AG09309 (cell line): ENCODE measurements around the gene UBAP1.
"Not testable (repeated sequence)": the region's sequence is repeated elsewhere in the genome, so short reads cannot be mapped to it uniquely, and the experiment has no call there.

Source experiments
- DNase-seq: peaks from one replicate; pipeline ENCODE4 v3.0.0-alpha.2; 2010; ENCODE audit warnings: low read depth
- H3K4me3 ChIP-seq: 2 replicates; pipeline ENCODE4 v1.5.1; 2011; ENCODE audit warnings: mild to moderate bottlenecking, low read depth, low read length, moderate library complexity; ENCODE audit not compliant: control insufficient read depth
- TF ChIP-seq, protein P1 (sequence below): IDR thresholded peaks from 2 replicates; pipeline ENCODE4 v1.5.1; 2011; ENCODE audit warnings: mild to moderate bottlenecking, low read depth, low read length, inconsistent platforms; ENCODE audit not compliant: insufficient read depth, control insufficient read depth; ENCODE audit errors: missing control alignments

The UBAP1 gene

GRCh38 chr9:34227445-34227844, 48.6 kb downstream of the UBAP1 start:
- H3K4me3 ChIP-seq, result no peak overlapping the region
- TF ChIP-seq, protein P1, sequence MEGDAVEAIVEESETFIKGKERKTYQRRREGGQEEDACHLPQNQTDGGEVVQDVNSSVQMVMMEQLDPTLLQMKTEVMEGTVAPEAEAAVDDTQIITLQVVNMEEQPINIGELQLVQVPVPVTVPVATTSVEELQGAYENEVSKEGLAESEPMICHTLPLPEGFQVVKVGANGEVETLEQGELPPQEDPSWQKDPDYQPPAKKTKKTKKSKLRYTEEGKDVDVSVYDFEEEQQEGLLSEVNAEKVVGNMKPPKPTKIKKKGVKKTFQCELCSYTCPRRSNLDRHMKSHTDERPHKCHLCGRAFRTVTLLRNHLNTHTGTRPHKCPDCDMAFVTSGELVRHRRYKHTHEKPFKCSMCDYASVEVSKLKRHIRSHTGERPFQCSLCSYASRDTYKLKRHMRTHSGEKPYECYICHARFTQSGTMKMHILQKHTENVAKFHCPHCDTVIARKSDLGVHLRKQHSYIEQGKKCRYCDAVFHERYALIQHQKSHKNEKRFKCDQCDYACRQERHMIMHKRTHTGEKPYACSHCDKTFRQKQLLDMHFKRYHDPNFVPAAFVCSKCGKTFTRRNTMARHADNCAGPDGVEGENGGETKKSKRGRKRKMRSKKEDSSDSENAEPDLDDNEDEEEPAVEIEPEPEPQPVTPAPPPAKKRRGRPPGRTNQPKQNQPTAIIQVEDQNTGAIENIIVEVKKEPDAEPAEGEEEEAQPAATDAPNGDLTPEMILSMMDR, result no peak
- DNase-seq, result peak; percentile 34

DNA sequence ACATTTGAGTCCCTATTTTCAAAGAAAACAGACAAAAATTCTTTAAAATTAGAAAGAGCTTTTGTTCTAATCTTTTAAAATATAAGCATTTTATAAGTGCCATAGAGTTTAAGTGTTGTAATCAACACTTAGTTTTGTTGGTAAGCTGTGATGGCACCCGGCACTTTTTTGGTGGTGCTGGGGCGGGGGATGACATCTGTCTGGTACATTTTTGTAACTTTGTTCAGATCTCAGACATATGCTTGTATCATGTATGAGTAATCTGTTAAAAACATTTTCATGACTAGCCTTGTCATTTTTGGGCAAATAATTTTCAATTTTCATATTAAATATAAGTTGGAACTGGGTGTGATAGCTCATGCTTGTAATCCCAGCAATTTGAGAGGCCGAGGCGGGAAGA, 51.7 kb downstream of the UBAP1 start:
- TF ChIP-seq, protein P1, result no peak
- DNase-seq, result no peak
- no peak overlapping the region for H3K4me3 ChIP-seq

- TF ChIP-seq, protein P1, result no peak
- H3K4me3 ChIP-seq, result no peak overlapping the region
- DNase-seq, result no peak
Observed at GRCh38 chr9:34232201-34232600, 53.4 kb downstream of the UBAP1 start.

DNA sequence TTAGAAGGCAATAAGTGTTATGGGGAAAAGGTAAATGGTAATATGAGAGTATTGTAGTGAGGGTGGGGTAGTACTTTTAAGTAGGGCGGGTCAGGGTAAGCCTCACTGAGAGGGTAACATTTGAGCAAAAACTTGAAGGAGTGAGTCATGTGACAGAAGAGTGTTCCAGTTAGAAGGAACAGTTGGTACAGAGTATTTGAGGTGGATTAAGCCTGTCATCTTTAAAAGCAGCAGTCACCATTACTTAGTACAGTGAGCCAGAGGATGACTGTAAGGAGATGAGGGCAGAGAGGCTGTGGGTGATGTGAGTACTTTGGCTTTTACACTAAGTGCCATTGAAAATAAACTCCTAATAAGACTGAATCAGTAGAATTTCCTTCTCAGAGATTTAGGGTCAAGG, 54.8 kb downstream of the UBAP1 start:
- H3K4me3 ChIP-seq, result no peak overlapping the region
- DNase-seq, result no peak
- TF ChIP-seq, protein P1, result no peak

- H3K4me3 ChIP-seq, result no peak overlapping the region
- DNase-seq, result no peak
- TF ChIP-seq, protein P1, result no peak
Observed at GRCh38 chr9:34237836-34238235, 59.0 kb downstream of the UBAP1 start.

- TF ChIP-seq, protein P1, result no peak
- no peak overlapping the region for H3K4me3 ChIP-seq
- DNase-seq, result no peak
Observed at GRCh38 chr9:34240006-34240405, 61.2 kb downstream of the UBAP1 start.

- DNase-seq, result no peak
- TF ChIP-seq, protein P1, result no peak
- no peak overlapping the region for H3K4me3 ChIP-seq
Observed at GRCh38 chr9:34242830-34243229, 64.0 kb downstream of the UBAP1 start.

- not testable (repeated sequence) for H3K4me3 ChIP-seq, DNase-seq
Observed at GRCh38 chr9:34245212-34245611, 66.4 kb downstream of the UBAP1 start.
